OCI-LY7 (cell line): ENCODE results near the gene INTS2.

Experiments
- CTCF ChIP-seq: fragments of 200-600 bp; sonication (generic); conservative IDR thresholded peaks from 2 replicates; pipeline ENCODE4 v1.5.1; 2014; ENCODE audit warnings: mild to moderate bottlenecking, antibody characterized with exemption, low read length, moderate library complexity, mixed read lengths
- EZH2phosphoT487 ChIP-seq: fragments of 200-600 bp; sonication (generic); IDR thresholded peaks from 2 replicates; pipeline ENCODE4 v1.6.1; 2018; ENCODE audit warnings: low read depth, borderline replicate concordance, mild to moderate bottlenecking, mixed run types, antibody characterized with exemption, low read length, moderate library complexity, mixed read lengths

- TF ChIP-seq CTCF (no peak), EZH2phosphoT487 (no peak)
Observed at GRCh38 chr17:61884864-61885263, 42.9 kb downstream of the INTS2 start.
